ENCODE data around the gene TCOF1. TPM values are rescaled to one million over a fixed set of nuclear protein-coding genes. Genes with fewer than 3 reads are reported as not detected.

Gene TCOF1
- total RNA-seq, 1 donor from 2014 or later: 91.1 TPM

- no peaks in the 10 kb centered on the region for H3K27me3 Mint-ChIP-seq (ENCODE audit: low read depth)
- no peak overlapping the region for H3K27ac Mint-ChIP-seq (ENCODE audit: unreplicated experiment)
- H3K36me3 Mint-ChIP-seq (ENCODE audit: low read depth): peaks cover 10% of the 10 kb centered on the region
- TF ChIP-seq CTCF (conservative IDR thresholded peaks at IDR 0.05): no peak
- no peak overlapping the region for H3K4me3 Mint-ChIP-seq
- no peaks in the 10 kb centered on the region for H3K4me1 Mint-ChIP-seq
- H3K9me3 Mint-ChIP-seq: no peaks in the 10 kb centered on the region
- no peak for DNase-seq (ENCODE audit: low read depth, low spot score)
Measured at GRCh38 chr5:150368526-150368925, 11.0 kb downstream of the TCOF1 start.

GRCh38 chr5:150372639-150373038 lies 15.1 kb downstream of the TCOF1 start:
- Mint-ChIP-seq H3K36me3 (ENCODE audit: low read depth) (peaks cover 13% of the 10 kb centered on the region), H3K27ac (ENCODE audit: unreplicated experiment) (no peak overlapping the region), H3K4me3 (no peak overlapping the region), H3K4me1 (peaks cover under 1% of the 10 kb centered on the region), H3K27me3 (ENCODE audit: low read depth) (no peaks in the 10 kb centered on the region), H3K9me3 (no peaks in the 10 kb centered on the region)
- TF ChIP-seq CTCF (conservative IDR thresholded peaks at IDR 0.05): no peak
- DNase-seq (ENCODE audit: low read depth, low spot score): no peak

- no peak overlapping the region for H3K4me3 Mint-ChIP-seq
- no peak for DNase-seq (ENCODE audit: low read depth, low spot score)
- TF ChIP-seq CTCF (conservative IDR thresholded peaks at IDR 0.05): no peak
- H3K4me1 Mint-ChIP-seq: peaks cover 5% of the 10 kb centered on the region
- peaks cover 16% of the 10 kb centered on the region for H3K36me3 Mint-ChIP-seq (ENCODE audit: low read depth)
- no peaks in the 10 kb centered on the region for H3K27me3 Mint-ChIP-seq (ENCODE audit: low read depth)
- H3K9me3 Mint-ChIP-seq: no peaks in the 10 kb centered on the region
- no peak overlapping the region for H3K27ac Mint-ChIP-seq (ENCODE audit: unreplicated experiment)
Measured at GRCh38 chr5:150374651-150375050, 17.2 kb downstream of the TCOF1 start.

- Mint-ChIP-seq H3K27ac (ENCODE audit: unreplicated experiment) (peak overlapping the region; percentile 87), H3K4me3 (no peak overlapping the region), H3K27me3 (ENCODE audit: low read depth) (no peaks in the 10 kb centered on the region), H3K4me1 (peaks cover 5% of the 10 kb centered on the region), H3K9me3 (no peaks in the 10 kb centered on the region), H3K36me3 (ENCODE audit: low read depth) (peaks cover 10% of the 10 kb centered on the region)
- TF ChIP-seq CTCF (conservative IDR thresholded peaks at IDR 0.05): no peak
- no peak for DNase-seq (ENCODE audit: low read depth, low spot score)
Measured at GRCh38 chr5:150376799-150377771, 19.6 kb downstream of the TCOF1 start.

GRCh38 chr5:150377964-150378694 lies 20.6 kb downstream of the TCOF1 start:
- no peak for DNase-seq (ENCODE audit: low read depth, low spot score)
- no peak for TF ChIP-seq CTCF (conservative IDR thresholded peaks at IDR 0.05)
- Mint-ChIP-seq H3K9me3 (no peaks in the 10 kb centered on the region), H3K4me3 (no peak overlapping the region), H3K27me3 (ENCODE audit: low read depth) (no peaks in the 10 kb centered on the region), H3K4me1 (peaks cover 5% of the 10 kb centered on the region), H3K36me3 (ENCODE audit: low read depth) (peaks cover 10% of the 10 kb centered on the region), H3K27ac (ENCODE audit: unreplicated experiment) (no peak overlapping the region)

Data from neural crest cell (in vitro differentiated cells).